NCI-H1436 (cell line): ENCODE measurements around the gene ATF7IP2.
"Not testable (repeated sequence)": the region's sequence is repeated elsewhere in the genome, so short reads cannot be mapped to it uniquely, and the experiment has no call there.

ENCODE experiments used
- DNase-seq: peaks from one replicate; lab custom pipeline; 2025; lab: John Stamatoyannopoulos, UW

ATF7IP2 gene

GRCh38 chr16:10373556-10373955 is 12.3 kb upstream of the ATF7IP2 start:
- no peak for DNase-seq

- no peak for DNase-seq
Measured at GRCh38 chr16:10376229-10376628, 9.6 kb upstream of the ATF7IP2 start.

GRCh38 chr16:10383626-10384025 is 2.2 kb upstream of the ATF7IP2 start:
- no peak for DNase-seq

GRCh38 chr16:10386517-10387100 is 748 bp downstream of the ATF7IP2 start:
- DNase-seq, result no peak

- DNase-seq, result no peak
Measured at GRCh38 chr16:10387188-10387617, 1.3 kb downstream of the ATF7IP2 start.

- no peak for DNase-seq
Measured at GRCh38 chr16:10388988-10389387, 3.1 kb downstream of the ATF7IP2 start.

- no peak for DNase-seq
Measured at GRCh38 chr16:10390330-10390729, 4.5 kb downstream of the ATF7IP2 start.

- DNase-seq, result no peak
Measured at GRCh38 chr16:10390867-10391266, 5.0 kb downstream of the ATF7IP2 start.

- no peak for DNase-seq
Measured at GRCh38 chr16:10391339-10391738, 5.5 kb downstream of the ATF7IP2 start.

- no peak for DNase-seq
Measured at GRCh38 chr16:10402975-10403374, 17.1 kb downstream of the ATF7IP2 start.

GRCh38 chr16:10405386-10405939 is 19.6 kb downstream of the ATF7IP2 start:
- DNase-seq, result no peak

- DNase-seq, result no peak
Measured at GRCh38 chr16:10408824-10409381, 23.0 kb downstream of the ATF7IP2 start.

GRCh38 chr16:10409713-10410112 is 23.9 kb downstream of the ATF7IP2 start:
- not testable (repeated sequence) for DNase-seq

- DNase-seq, result no peak
Measured at GRCh38 chr16:10410469-10410868, 24.6 kb downstream of the ATF7IP2 start.

GRCh38 chr16:10412935-10413601 is 27.2 kb downstream of the ATF7IP2 start:
- DNase-seq, result no peak

GRCh38 chr16:10418204-10418603 is 32.3 kb downstream of the ATF7IP2 start:
- not testable (repeated sequence) for DNase-seq

GRCh38 chr16:10419701-10420100 is 33.8 kb downstream of the ATF7IP2 start:
- no peak for DNase-seq

- no peak for DNase-seq
Measured at GRCh38 chr16:10421596-10421995, 35.7 kb downstream of the ATF7IP2 start.

GRCh38 chr16:10428433-10429168 is 42.7 kb downstream of the ATF7IP2 start:
- DNase-seq, result no peak

- not testable (repeated sequence) for DNase-seq
Measured at GRCh38 chr16:10429299-10429969, 43.6 kb downstream of the ATF7IP2 start.

GRCh38 chr16:10441726-10442125 is 55.9 kb downstream of the ATF7IP2 start:
- no peak for DNase-seq

- no peak for DNase-seq
Measured at GRCh38 chr16:10447289-10447688, 61.4 kb downstream of the ATF7IP2 start.
